Bone marrow (tissue), 2 donors: ENCODE data around the gene ACAN.

Source experiments
- DNase-seq, 2 donors: peaks; one replicate each; lab custom pipeline; 2025; lab: John Stamatoyannopoulos, UW

ACAN gene

DNA sequence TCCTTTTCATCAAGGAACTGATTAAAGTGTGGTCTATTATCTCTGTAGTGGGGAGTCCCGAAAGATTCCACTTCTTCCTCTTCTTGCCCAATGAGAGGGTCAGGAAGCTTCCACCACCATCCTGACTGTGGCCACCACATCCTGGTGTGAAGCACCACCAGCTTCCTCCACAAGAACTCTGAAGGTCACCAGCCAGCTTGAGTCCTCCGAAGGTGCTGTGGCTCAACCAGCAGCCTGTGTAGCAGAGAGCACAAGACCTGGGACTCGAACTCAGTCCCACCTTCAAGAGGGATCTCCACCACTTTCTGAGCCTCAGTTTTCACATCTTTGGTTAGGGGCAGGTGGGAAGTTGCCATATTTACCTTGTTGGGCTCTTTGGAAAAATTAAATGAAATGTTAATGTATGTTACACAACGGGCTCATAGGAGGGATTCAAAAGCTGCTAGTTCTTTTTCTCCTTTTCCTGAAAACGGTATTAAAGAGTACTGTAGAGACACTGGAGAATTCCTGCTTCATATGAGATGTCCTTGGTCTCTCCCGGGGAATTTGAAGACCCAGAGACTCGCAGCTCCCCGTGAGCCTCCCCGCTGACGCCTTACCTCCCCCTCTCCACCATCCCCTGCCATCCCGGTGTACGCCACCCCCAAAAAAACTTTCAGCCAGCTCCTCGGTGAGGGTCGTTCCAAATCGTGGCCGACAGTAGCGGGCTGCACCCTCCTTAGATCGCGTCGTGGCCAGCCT is 816 bp upstream of the ACAN start:
- DNase-seq = no peak

DNA sequence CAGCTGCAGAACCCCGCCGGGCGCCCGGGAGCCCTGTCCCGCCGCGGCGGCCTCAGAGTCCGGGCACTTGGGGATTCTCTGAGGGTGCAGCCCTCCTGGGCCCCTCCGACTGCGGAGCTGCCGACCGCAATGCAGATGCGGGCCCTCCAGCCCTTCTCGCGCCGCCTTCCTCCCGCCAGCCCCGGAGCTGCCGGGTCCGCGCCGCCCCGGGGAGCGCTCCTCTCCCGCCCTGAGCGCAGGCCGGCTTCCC is 320 bp upstream of the ACAN start:
- DNase-seq = no peak

DNA sequence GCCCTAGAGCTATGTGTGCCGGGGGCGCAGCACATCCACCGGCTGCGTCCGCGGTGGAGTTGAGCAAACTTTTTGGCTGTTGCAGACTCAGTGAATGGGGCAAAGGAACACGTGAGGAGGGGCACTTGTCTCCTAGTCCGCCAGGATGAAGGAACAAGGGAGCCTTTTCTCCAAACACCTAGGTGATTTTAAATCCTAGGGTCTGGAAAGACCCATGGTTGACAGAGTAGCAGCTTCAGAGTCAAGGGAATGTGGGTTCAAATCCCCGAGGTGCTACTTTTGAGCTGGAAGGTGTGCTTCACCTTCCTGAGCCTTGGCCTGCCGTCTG is 648 bp downstream of the ACAN start:
- no peak for DNase-seq

DNA sequence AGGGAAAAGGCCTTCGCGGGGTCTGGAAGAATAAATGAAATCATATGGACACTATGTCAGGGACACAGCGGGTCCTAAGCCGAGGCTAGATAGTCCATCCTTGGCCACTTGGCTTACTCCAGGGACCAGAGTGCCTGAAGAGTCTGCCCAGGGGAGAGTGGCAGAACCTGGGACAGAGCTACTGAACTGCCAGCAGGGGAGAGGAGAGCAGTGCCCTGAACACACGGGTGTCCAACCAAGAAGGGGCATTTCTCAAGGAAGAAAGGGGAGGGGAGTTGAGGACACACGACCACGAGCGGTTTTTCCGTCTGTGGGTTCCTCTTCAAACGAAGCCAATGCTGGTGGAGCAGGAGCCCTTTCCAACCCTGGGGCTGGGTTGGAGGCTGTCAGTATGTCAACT is 1.0 kb downstream of the ACAN start:
- no peak for DNase-seq

DNA sequence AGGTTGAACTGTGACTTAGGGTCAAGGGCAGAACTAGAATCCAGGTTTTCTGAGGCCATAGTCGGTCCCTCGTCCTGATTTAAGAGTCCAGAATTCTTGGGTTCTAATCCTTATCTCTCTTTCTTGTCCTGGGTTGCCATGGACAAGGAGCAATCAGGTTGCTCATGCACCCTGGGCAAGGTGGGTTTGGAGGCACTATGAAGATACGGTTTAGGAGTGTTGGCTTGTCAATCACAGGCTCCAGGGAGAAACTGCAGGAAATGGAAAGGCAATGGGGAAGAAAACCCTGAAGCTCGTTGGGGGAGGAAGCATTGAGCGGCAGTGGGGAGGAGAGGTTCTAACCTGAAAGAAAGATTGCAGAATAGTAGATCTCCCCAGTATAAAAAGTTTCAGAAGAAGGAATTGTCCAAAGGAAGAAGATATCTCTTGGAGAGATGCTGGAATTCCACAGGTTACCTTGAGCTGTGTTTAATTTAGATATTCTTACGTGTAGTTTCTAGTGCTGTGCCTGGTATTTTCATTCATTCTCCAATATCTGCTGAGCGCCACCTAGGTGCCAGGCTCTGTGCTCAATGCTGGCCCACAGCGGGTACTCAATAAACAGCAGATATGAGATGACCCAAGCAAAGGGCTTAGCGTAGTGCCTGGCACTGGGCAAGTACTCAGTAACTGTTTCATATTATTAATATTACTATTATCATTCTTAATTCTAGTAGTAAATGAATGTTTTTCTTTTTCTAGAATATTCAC is 2.0 kb downstream of the ACAN start:
- DNase-seq = no peak

DNA sequence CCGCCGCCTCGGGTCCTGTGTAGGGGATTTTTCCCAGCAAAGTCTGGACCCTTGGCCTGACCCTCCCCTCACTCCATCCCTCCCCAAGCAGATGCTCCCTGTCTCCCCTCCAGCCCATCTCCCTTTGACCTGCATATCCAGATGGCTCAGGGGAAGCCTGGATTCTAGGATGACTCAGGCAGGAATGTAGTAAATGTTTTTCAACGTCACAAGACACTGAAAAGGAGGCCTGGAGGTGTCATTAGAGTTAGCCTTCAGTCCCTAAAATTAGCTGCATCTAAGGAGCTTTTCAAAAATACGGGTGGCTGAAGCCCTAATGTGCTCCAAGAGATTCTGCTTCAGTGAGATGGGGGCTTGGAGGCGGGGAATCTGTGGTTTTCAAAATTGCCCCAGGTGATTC is 7.2 kb downstream of the ACAN start:
- DNase-seq = no peak

DNA sequence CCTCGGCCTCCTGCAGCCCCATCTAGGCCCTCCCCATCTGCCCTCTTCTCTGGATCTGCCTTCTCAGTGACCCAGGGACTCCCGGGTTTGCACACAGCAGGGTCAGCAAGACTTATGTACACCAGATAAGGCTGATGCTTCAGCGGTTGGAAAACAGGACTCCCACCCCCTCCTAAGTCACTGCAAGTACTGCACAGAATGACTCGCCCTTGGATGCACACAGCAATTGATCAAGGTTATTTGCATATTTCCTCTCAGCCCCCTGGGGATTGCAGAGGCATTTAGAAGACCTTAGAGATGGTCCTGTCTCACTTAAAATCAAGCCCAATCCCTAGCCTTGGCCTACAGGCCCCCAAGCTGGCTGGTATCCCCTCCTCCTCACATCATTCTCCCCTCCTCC is 8.9 kb downstream of the ACAN start:
- DNase-seq = no peak

DNA sequence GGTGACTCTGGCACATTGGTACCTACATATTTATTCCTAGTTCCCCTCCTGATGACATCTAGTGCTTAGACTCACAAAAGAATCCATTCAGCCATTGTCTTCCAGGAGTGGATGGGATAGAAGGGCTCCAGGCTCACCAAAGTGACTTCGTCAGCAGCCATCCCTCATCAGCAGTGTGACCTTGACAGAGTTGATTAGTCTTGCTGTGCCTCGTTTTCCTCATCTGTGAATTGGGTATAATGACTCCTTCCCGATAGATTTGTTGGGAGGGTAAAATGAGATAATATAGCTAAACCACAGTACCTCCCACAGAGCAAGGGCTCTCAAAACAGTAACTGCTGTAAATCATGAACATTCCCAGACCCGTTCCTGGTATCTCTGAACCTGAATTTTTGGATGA is 10.7 kb downstream of the ACAN start:
- no peak for DNase-seq

DNA sequence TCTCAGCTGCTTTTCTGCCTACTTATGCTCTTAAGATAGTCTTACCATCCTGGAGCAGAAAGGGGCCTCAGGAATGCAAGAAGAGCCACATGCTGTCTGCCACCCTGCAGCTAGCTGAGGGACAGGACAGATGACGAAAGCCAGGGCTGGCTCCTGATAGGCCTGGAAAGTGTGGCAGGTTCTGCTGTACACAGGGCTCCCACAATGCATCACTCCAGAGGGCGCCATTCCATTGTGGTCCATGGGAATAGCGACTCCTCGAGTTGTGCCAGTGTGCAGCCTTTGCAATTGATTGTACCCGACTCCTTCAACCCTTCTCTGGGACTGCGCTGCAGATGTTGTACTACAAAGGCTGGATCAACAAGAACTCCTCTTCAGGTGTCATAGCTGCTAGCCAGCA is 11.2 kb downstream of the ACAN start:
- no peak for DNase-seq

DNA sequence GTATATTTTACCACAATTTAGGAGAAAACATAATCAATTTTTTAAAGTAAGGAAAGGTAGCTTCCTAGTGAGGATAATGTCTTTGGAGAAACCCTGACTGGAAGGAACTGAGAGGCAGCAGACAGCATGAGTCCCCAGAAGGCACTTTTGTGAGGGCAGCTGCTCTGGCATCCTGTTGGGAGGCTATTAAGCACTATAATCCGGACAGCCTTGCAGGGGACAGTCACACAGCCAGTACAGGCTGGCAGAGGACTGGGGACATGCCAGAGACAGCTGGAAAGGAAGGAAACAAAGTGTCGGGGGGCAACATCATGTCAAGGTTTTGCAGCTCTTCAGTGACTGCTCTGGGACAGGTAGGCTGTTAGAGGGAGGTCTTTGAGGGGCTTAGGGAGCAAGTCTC is 15.7 kb downstream of the ACAN start:
- no peak for DNase-seq

DNA sequence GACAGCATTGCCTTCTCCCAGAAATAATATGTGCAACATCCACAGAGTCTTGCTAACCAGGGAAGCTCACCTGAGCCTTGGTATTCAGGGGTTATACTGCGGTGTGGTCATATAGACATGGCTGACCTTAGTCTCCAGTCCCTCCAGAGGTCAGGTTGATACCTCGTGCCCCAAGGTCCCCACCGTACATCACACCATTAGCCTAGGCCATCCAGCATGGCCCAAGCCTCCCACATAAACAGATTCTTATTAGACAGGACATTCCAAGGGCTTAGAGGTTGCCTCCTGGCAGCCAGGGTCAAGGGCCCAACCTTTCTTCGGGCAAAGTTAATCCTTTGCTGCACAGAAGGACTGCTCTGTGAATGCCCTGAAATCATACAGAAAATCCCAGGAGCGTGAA is 18.8 kb downstream of the ACAN start:
- DNase-seq = no peak

DNA sequence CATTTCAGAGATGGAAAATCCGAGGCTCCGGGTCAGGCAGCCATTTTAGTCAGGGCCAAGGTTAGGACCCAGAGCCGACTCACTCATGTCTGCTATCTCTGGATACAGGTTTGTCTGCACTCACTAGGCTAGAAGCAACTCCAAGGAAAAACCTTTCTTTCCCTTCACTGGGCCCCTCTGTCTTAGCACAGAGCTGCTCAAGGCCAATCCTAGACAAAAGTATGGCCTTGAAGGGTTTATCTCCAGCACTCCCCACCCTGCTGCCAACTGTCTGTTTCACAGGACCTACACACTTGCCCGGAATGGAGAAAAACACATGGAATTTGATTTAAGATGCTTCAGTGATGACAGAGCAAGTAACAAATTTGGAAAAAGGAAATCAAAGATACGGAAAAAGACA is 25.6 kb downstream of the ACAN start:
- no peak for DNase-seq

DNA sequence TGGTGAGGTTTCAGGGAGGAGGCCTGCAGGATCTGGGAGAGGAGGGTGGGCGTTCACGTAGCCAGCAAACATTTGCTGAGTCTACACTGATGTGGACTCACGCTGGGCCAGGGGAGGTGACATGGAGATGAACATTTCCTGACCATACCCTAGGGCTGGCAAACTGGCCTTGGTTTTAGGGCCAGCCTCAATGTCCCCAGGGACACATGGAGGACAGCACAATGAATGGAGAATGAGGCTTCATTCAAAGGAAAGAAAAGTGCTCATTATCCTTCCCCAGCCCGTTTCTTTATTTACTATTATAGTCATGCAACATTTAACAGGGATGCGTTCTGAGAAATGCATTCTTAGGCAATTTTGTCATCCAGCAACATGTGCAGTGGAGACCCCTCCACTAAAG is 26.8 kb downstream of the ACAN start:
- no peak for DNase-seq

DNA sequence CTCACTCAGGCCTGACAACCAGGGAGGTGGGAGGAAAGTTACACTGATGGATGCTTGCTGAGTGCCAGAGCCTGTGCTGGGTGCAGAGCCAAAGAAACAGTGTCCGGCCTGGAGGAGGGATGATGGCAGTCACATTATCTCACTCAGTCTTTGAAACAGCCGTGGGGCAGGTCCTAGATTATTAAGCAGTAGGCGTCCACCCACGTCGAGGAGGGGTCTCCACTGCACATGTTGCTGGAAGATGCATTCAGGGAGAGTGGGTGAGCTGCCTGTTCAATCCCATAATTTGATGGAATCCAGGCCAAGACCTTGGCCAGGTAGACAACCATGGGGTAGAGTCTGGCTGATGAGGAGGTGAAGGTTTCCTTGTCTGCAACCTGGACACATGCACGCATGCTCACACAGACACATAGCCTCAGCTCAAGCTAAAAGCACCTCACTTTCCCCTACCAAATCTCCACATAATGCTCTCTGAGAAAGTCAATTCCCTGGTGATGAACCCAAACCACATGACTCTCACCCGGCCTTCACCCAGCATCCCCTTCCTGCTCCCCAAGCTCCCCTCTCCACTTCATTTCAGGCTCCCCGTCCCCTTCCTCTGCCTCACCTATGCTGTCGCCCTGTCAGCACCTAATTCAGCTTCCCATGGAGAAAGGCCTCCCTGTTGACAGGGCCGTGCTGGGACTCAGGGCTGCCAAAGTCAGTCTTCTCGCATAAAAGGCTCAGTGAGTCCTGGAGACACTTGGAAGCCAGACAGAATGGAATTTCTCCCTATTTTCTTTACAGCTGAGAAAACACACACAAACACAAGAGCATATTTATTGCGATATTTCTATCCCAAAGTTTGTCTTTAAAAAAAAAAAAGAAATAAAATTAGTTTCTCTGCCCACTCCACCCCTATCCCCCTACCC is 29.8 kb downstream of the ACAN start:
- no peak for DNase-seq

DNA sequence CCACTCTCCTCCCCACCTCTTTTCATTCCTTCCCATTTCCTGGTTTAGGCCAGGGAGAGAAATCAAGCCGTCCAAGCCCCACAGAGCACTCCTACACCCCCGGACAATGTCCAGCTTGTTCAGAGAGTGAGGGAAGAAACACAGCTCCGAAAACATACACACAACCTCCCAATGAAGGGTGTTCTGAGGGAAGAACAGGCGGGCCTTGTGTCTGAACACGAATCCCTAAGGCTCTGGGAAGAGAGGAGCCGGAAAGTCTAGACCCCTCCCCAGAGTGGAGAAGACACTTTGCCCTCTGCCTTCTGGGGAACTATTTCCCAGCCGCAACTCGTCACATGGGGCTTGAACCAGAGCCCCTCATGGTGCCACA is 30.5 kb downstream of the ACAN start:
- no peak for DNase-seq

DNA sequence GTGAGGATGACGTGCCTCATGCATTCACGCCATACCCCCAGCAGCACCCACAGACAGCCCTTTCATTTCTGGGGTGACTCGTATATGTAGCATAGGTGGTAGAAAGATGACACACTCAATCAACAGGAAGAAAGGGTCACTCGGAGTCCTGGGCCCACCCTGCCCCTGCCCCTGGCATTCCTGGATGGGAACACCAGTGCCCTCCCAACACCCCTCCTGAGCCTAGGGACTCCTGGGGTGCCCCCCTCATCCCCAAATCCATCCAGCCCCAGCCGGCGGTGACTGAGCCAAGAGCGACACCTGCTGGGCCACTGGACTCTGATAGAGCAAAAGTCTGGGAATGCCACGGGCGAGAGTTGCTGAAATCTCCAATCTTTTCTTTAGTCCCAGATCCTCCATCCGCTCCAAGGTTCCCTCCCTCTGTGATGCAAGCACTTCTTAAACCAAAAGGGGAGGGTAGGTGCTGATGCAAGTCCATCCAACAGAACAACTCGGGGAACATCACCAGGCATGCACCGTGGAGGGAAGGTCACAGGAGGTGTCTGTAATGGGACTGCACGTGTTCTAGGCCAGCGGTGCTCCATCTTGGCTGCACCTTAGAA is 31.1 kb downstream of the ACAN start:
- DNase-seq = no peak

DNA sequence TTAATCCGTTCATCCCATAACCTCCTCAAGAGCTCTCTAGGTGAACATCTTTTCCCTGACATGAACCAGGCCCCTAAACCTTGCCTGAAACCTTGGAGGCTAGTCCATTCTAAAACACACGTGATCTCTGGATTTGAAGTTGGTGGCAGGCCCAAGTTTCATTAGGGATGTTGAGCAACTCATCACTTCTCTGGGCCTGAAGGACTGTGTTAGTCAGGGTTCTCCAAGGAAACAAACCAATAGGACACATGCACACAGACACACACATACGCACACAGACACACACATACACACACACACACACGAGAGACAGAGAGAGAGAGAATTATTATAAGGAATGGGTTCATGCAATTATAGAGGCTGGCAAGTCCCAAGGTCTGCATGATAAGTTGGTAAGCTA is 31.9 kb downstream of the ACAN start:
- DNase-seq = no peak

DNA sequence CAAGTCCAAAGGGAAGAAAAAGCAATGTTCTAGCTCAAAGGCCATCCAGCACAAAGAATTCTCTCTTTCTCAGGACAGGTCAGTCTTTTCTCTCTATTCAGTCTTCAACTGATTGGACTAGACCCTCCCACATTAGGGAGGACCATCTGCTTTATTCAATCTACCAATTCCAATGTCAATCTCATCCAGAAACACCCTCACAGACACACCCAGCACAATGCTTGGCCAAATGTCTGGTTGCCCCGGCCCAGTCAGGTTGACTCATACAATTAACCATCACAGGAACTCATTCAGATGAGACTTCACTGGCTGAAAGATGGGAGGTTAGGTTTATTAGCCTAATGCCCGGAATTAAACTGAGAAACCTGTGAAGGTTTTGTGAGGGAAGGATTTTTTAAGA is 32.4 kb downstream of the ACAN start:
- no peak for DNase-seq

DNA sequence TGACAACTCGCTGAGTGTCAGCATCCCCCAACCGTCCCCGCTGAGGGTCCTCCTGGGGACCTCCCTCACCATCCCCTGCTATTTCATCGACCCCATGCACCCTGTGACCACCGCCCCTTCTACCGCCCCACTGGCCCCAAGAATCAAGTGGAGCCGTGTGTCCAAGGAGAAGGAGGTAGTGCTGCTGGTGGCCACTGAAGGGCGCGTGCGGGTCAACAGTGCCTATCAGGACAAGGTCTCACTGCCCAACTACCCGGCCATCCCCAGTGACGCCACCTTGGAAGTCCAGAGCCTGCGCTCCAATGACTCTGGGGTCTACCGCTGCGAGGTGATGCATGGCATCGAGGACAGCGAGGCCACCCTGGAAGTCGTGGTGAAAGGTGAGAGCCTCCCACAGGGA is 35.4 kb downstream of the ACAN start:
- DNase-seq = no peak

DNA sequence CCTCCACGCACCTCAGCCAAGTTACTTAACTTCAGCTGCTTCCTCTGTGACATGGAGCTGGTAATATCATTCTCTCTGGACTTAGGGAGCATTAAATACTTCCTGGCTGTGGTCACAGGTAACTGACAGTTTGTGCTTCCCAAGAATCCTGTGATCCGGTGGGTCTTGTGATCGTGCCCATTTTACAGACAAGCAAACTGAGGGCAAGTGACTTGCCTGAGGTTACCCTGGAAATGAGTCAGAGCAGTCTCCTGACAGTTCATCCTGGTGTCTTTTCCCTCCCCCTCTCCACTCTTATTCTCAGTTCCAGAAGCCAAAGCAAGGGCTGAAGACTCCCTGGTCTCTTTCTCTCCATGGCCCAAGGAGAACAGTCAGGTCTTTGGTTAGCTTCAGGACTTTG is 35.9 kb downstream of the ACAN start:
- DNase-seq = no peak

DNA sequence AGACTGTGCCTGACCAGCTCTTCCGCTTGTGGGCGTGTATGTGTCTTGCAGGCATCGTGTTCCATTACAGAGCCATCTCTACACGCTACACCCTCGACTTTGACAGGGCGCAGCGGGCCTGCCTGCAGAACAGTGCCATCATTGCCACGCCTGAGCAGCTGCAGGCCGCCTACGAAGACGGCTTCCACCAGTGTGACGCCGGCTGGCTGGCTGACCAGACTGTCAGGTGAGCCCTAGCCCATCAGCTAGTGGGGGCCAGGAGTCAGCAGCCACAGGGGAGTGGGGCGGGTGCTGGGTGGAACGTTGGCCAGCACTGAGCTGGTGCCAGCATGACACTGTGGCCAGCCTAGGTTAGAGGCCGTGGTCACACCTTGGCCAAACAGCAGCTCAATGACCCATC is 36.7 kb downstream of the ACAN start:
- no peak for DNase-seq

DNA sequence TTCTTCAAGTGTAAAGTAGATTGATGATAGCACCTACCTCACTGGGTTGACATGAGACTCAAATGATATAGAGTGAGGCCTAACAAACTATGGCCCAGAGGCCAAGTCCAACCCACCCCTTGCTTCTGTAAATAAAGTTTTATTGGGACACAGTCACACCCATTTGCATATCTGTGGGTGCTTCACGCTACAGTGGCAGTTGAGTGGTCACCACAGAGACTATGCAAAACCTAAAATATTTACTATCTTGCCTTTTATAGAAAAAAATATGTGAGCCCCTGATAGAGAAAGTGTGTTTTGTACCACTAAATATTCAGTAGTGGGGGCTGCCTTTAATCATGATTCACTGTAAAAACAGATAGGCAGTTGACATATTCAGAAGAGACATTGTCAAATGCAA is 38.0 kb downstream of the ACAN start:
- no peak for DNase-seq

DNA sequence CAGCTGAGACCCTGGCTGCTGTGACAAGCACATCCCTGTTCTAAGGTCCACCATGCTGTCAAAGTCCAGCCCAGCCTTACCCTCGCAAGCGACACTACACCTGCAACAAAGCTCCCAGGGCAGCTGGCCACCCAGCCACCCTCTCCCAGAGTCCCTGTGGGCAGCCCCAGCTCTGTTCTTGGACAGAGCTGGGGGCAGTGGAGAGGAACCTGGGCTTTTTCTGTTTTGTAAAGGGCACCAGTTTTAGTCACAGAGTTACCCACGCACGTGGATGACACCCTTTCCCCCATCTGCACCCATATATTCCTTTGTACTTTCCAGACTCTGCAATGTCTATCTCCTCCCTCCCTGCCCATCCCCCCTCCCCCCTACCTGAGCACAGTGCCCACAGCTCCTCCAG is 38.9 kb downstream of the ACAN start:
- DNase-seq = no peak
